SK-N-SH (cell line): Measurements from ENCODE around the gene MUC5B. TPM values are rescaled to one million over a fixed set of nuclear protein-coding genes. Genes with fewer than 3 reads are reported as not detected.

Source experiments
- CTCF ChIA-PET: fragments of 300-600, 350-600 bp; formaldehyde crosslinking; extraction: SDS; loops from one replicate; lab custom pipeline; 2021; lab: Yijun Ruan, JAX
- POLR2A ChIA-PET: fragments of 350-600 bp; sonication (Branson Sonifier 250); formaldehyde crosslinking; extraction: SDS; loops from one replicate; lab custom pipeline; 2020; ENCODE audit warnings: antibody characterized with exemption, inconsistent platforms; lab: Yijun Ruan, JAX
- DNase-seq: peaks from one replicate; pipeline ENCODE4 v3.0.0; 2012
- H2AFZ ChIP-seq: fragments of 200-600 bp; sonication (generic); 2 replicates; pipeline ENCODE4 v1.8.1; 2016; ENCODE audit warnings: antibody characterized with exemption, mild to moderate bottlenecking, low read depth
- H3F3A ChIP-seq: fragments of 200-600 bp; sonication (generic); replicated peaks from 2 replicates; pipeline ENCODE3; 2016; ENCODE audit warnings: antibody characterized with exemption, mild to moderate bottlenecking; ENCODE audit not compliant: insufficient read depth
- H3K27ac ChIP-seq, 2 experiments: fragments of 200-500 bp in 1 of 2; fragments of 200-600 bp in 1 of 2; sonication (Bioruptor generic) in 1 of 2; sonication (generic), shearing (Covaris generic) in 1 of 2; 2 replicates each; pipeline versions ENCODE4 v1.5.1 to v1.6.1; 2014 to 2016; ENCODE audit warnings: low read depth in 2 of 2, inconsistent platforms in 1 of 2, low read length in 1 of 2, mild to moderate bottlenecking in 1 of 2, mixed read lengths in 1 of 2
- H3K27me3 ChIP-seq: fragments of 200-600 bp; sonication (generic), shearing (Covaris generic); 2 replicates; pipeline ENCODE4 v1.6.1; 2016; ENCODE audit warnings: mixed run types; ENCODE audit not compliant: insufficient read depth
- H3K36me3 ChIP-seq, 2 experiments: fragments of 200-500 bp in 1 of 2; fragments of 200-600 bp in 1 of 2; sonication (Bioruptor generic) in 1 of 2; sonication (generic) in 1 of 2; replicated peaks in 1 of 2; 2 replicates each; pipeline versions ENCODE3 to v1.5.1; 2014 to 2016; ENCODE audit warnings: low read length in 1 of 2, mild to moderate bottlenecking in 1 of 2; ENCODE audit not compliant: insufficient read depth in 2 of 2, control insufficient read depth in 1 of 2
- H3K4me1 ChIP-seq, 2 experiments: fragments of 200-500 bp in 1 of 2; fragments of 200-600 bp in 1 of 2; sonication (Bioruptor generic) in 1 of 2; sonication (generic), shearing (Covaris generic) in 1 of 2; 2 replicates each; pipeline versions ENCODE4 v1.5.1 to v1.6.1; 2014 to 2016; ENCODE audit warnings: low read depth in 1 of 2, low read length in 1 of 2, mixed run types in 1 of 2; ENCODE audit not compliant: insufficient read depth in 2 of 2, control insufficient read depth in 1 of 2
- H3K4me2 ChIP-seq: fragments of 200-600 bp; sonication (generic), shearing (Covaris generic); 2 replicates; pipeline ENCODE4 v1.6.1; 2017; ENCODE audit warnings: mixed run types
- H3K4me3 ChIP-seq, 2 experiments: fragments of 200-500 bp in 1 of 2; fragments of 200-600 bp in 1 of 2; sonication (Bioruptor generic) in 1 of 2; sonication (generic), shearing (Covaris generic) in 1 of 2; 2 replicates each; pipeline versions ENCODE4 v1.5.1 to v1.8.1; 2014 to 2016; ENCODE audit warnings: low read depth in 2 of 2, inconsistent platforms in 1 of 2, low read length in 1 of 2, mild to moderate bottlenecking in 1 of 2, mixed read lengths in 1 of 2, moderate library complexity in 1 of 2
- H3K79me2 ChIP-seq: fragments of 200-600 bp; sonication (generic); 2 replicates; pipeline ENCODE4 v1.8.1; 2017; ENCODE audit warnings: mild to moderate bottlenecking; ENCODE audit not compliant: insufficient read depth
- H3K9ac ChIP-seq: fragments of 200-600 bp; sonication (generic); 2 replicates; pipeline ENCODE4 v1.6.1; 2017; ENCODE audit warnings: mixed run types
- H3K9me2 ChIP-seq: fragments of 200-600 bp; sonication (generic); 2 replicates; pipeline ENCODE4 v1.6.1; 2017; ENCODE audit warnings: mixed run types
- H3K9me3 ChIP-seq: fragments of 200-600 bp; sonication (generic); 2 replicates; pipeline ENCODE4 v1.6.1; 2017; ENCODE audit warnings: mixed run types, mild to moderate bottlenecking, moderate library complexity
- H4K20me1 ChIP-seq: fragments of 200-600 bp; sonication (generic); 2 replicates; pipeline ENCODE4 v1.6.1; 2017; ENCODE audit warnings: mild to moderate bottlenecking, mixed run types; ENCODE audit not compliant: insufficient read depth
- CHD2 ChIP-seq: fragments of 150-350 bp; IDR thresholded peaks from 2 replicates; pipeline ENCODE4 v1.6.1; 2018; ENCODE audit warnings: low read length; ENCODE audit not compliant: partially characterized antibody
- EZH2phosphoT487 ChIP-seq: fragments of 200-600 bp; sonication (generic); IDR thresholded peaks from 2 replicates; pipeline ENCODE4 v1.6.1; 2017; ENCODE audit warnings: low read depth, mixed run types, mild to moderate bottlenecking, antibody characterized with exemption, moderate library complexity, borderline replicate concordance
- FOSL2 ChIP-seq: IDR thresholded peaks from 2 replicates; pipeline ENCODE4 v1.4.0; 2012; ENCODE audit warnings: low read depth, mild to moderate bottlenecking, moderate library complexity, borderline replicate concordance
- GATA2 ChIP-seq: sonication (generic); formaldehyde crosslinking; IDR thresholded peaks from 2 replicates; pipeline ENCODE4 v1.5.0; 2020; ENCODE audit warnings: mild to moderate bottlenecking, missing genetic modification reagents
- IRF3 ChIP-seq: fragments of 150-350 bp; IDR thresholded peaks from 2 replicates; pipeline ENCODE4 v1.6.1; 2016; ENCODE audit warnings: mild to moderate bottlenecking, low read depth, low read length
- NRF1 ChIP-seq: IDR thresholded peaks from 2 replicates; pipeline ENCODE4 v1.6.1; 2012; ENCODE audit warnings: low read depth, mild to moderate bottlenecking, low read length
- REST ChIP-seq: IDR thresholded peaks from 2 replicates; pipeline ENCODE4 v1.6.1; 2012; ENCODE audit warnings: mild to moderate bottlenecking, low read depth, low read length, moderate library complexity
- RFX5 ChIP-seq: IDR thresholded peaks from 2 replicates; pipeline ENCODE4 v1.6.1; 2012; ENCODE audit warnings: mild to moderate bottlenecking, improper control_type of control experiment, low read length
- SMC3 ChIP-seq: IDR thresholded peaks from 2 replicates; pipeline ENCODE4 v1.6.1; 2012; ENCODE audit warnings: low read depth, low read length, improper control_type of control experiment
- TCF12 ChIP-seq: IDR thresholded peaks from 2 replicates; pipeline ENCODE4 v1.4.0; 2012
- WGBS: methylation state at CpG from one replicate; pipeline ENCODE4 v1.1.6; 2017; ENCODE audit warnings: low lambda C conversion rate; 5-methylcytosine and 5-hydroxymethylcytosine counted together
- polyA plus RNA-seq, 3 experiments: library from polyadenylated mRNA; depleted of rRNA; stranded (reverse); fragments of >200 nt; gene quantifications; 2 replicates each; pipeline ENCODE4 v1.2.3, GENCODE V29; 2012
- TF ChIP-seq, protein P1 (sequence below): IDR thresholded peaks from 2 replicates; pipeline ENCODE4 v1.4.0; 2012; ENCODE audit warnings: low read depth

MUC5B gene
- polyA plus RNA-seq, 1 of the 3 experiments (the other 2 are of a cell fraction) = not detected

DNA sequence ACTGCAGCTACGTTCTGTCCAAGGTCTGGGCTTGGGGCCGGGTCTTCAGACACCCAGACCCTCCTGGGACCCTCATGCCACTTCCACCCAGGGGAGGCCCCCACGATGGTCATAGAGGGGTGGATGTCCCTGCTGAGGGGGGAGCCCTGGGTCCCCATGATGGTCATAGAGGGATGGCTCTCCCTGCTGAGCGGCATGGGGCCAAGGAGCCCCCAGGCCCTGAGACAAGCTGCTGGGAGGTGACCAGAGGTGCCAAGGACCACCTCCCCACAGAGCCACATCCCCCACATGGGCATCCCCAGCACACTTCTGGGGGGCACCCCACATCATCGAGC, 7.2 kb downstream of the MUC5B start:
- Histone ChIP-seq H3K36me3 (no peaks in the 10 kb centered on the region), H3K27me3 (no peaks in the 10 kb centered on the region), H3K9me2 (no peaks in the 10 kb centered on the region), H3K4me3 (no peak overlapping the region), H3K9me3 (no peaks in the 10 kb centered on the region), H3K4me1 (peaks cover 0 to 2% of the 10 kb centered on the region in 2 experiments; a peak in 1 of 4 replicates), H3K79me2 (no peaks in the 10 kb centered on the region), H3K4me2 (no peak overlapping the region), H3K9ac (no peak overlapping the region), H3K27ac (no peak overlapping the region), H4K20me1 (no peaks in the 10 kb centered on the region), H2AFZ (no peak overlapping the region), H3F3A (no peaks in the 10 kb centered on the region)
- POLR2A ChIA-PET = no interaction called here
- WGBS = no CpG with 5 or more reads among the region's 5 CpGs
- CTCF ChIA-PET = interaction anchor here (1.7 kb wide), 1 partner anchor 27 kb away, joined by 7 read pairs; no protein-coding TSS in a partner anchor
- TF ChIP-seq NRF1 (no peak), IRF3 (no peak), EZH2phosphoT487 (no peak), RFX5 (no peak), REST (no peak), CHD2 (no peak), GATA2 (CRISPR knock-in tag) (no peak), SMC3 (no peak), FOSL2 (no peak), TCF12 (no peak)
- TF ChIP-seq, protein P1, sequence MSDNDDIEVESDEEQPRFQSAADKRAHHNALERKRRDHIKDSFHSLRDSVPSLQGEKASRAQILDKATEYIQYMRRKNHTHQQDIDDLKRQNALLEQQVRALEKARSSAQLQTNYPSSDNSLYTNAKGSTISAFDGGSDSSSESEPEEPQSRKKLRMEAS = no peak
- no peak for DNase-seq
